K562 (cell line): ENCODE measurements around the gene GADL1.

Experiments used
- CTCF ChIP-seq, 3 experiments: IDR thresholded peaks in 2 of 3; conservative IDR thresholded peaks in 1 of 3; 2 replicates each; pipeline ENCODE4 v1.5.1; 2011 to 2012; ENCODE audit warnings: low read length in 3 of 3, mild to moderate bottlenecking in 3 of 3, control low read depth in 2 of 3, improper control_type of control experiment in 1 of 3, inconsistent platforms in 1 of 3, low read depth in 1 of 3, mixed read lengths in 1 of 3, moderate library complexity in 1 of 3; ENCODE audit not compliant: insufficient read depth in 2 of 3
- GTF2F1 ChIP-seq: IDR thresholded peaks from 2 replicates; pipeline ENCODE4 v1.6.1; 2011; ENCODE audit warnings: low read depth, low read length, improper control_type of control experiment
- HCFC1 ChIP-seq: IDR thresholded peaks from 2 replicates; pipeline ENCODE4 v1.6.1; 2012; ENCODE audit warnings: low read depth, low read length, improper control_type of control experiment
- HDAC3 ChIP-seq: fragments of 450-650 bp; IDR thresholded peaks from 2 replicates; pipeline ENCODE4 v1.6.1; 2018; ENCODE audit warnings: borderline replicate concordance, mild to moderate bottlenecking, moderate library complexity; ENCODE audit not compliant: partially characterized antibody
- MYC ChIP-seq, 2 experiments: fragments of 250-450 bp in 1 of 2; sonication (Bioruptor Pico) in 1 of 2; IDR thresholded peaks; 2 replicates each; pipeline versions ENCODE4 v1.5.1 to v1.6.1; 2012 to 2021; ENCODE audit warnings: low read depth in 2 of 2, borderline replicate concordance in 1 of 2, improper control_type of control experiment in 1 of 2, low read length in 1 of 2, mild to moderate bottlenecking in 1 of 2, moderate library complexity in 1 of 2
- POLR2AphosphoS5 ChIP-seq: IDR thresholded peaks from 2 replicates; pipeline ENCODE4 v1.6.1; 2011; ENCODE audit warnings: mild to moderate bottlenecking, low read depth, low read length, moderate library complexity; ENCODE audit not compliant: control insufficient read depth, insufficient read depth
- POLR3A ChIP-seq: IDR thresholded peaks from 2 replicates; pipeline ENCODE4 v1.6.1; 2011; ENCODE audit warnings: borderline replicate concordance, mild to moderate bottlenecking, moderate library complexity; ENCODE audit not compliant: insufficient read length, insufficient read depth; ENCODE audit errors: extremely low read depth
- TSC22D4 ChIP-seq: fragments of 450-650 bp; IDR thresholded peaks from 2 replicates; pipeline ENCODE4 v1.6.1; 2016; ENCODE audit warnings: missing genetic modification characterization, missing biosample characterization, control low read depth

GRCh38 chr3:30704931-30705890 is 189.2 kb downstream of the GADL1 start:
- TF ChIP-seq MYC (IDR thresholded peaks at IDR 0.05; ENCODE audit: low read depth, low read length) (no peak), MYC (CRISPR knock-in tag; IDR thresholded peaks at IDR 0.05; ENCODE audit: borderline replicate concordance, low read depth) (no peak), HCFC1 (no peak), POLR2AphosphoS5 (no peak), POLR3A (no peak), GTF2F1 (no peak), HDAC3 (no peak), CTCF (IDR thresholded peaks at IDR 0.05 in 2 of 3, conservative IDR thresholded peaks at IDR 0.05 in 1 of 3; ENCODE audit: insufficient read depth in 2 of 3, low read depth in 1 of 3, low read length in 3 of 3) (no peak), TSC22D4 (tag) (no peak)
